ENCODE measurements around the gene LRRC7.

DNA sequence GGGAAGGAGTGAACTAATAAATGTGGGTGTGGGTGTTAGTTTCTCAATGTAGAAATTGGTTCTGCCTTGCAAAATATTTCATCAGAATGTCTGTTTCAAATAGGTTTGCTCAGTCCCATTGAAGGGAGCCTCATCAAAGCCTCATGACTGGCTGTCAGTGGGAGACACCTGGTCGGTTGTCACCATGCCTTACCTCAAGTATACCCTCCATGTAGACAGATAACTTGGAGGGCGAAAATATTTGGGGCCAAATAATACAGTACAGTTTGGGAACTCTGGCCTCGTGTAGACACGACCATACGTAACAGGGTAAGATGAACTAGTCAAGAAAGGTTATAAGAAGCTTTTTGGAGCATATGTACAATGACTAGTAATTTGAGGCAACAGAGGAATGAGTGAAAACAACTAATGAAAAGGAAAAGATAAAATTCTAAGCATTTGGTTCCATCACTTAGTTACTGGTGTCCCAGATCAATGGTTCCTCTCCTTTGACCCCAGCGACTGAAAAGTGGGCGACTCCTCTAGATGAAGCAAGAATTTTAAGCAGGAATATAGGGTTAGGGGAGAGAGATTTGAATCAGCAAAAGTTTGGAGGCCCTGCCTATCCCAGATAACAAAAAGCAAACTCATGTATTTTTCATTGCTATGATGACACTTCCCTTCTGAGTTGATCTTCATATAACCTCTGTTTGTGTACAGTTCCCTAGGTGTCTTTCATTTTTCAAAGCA, 473.8 kb downstream of the LRRC7 start:
- TF ChIP-seq, protein P1, sequence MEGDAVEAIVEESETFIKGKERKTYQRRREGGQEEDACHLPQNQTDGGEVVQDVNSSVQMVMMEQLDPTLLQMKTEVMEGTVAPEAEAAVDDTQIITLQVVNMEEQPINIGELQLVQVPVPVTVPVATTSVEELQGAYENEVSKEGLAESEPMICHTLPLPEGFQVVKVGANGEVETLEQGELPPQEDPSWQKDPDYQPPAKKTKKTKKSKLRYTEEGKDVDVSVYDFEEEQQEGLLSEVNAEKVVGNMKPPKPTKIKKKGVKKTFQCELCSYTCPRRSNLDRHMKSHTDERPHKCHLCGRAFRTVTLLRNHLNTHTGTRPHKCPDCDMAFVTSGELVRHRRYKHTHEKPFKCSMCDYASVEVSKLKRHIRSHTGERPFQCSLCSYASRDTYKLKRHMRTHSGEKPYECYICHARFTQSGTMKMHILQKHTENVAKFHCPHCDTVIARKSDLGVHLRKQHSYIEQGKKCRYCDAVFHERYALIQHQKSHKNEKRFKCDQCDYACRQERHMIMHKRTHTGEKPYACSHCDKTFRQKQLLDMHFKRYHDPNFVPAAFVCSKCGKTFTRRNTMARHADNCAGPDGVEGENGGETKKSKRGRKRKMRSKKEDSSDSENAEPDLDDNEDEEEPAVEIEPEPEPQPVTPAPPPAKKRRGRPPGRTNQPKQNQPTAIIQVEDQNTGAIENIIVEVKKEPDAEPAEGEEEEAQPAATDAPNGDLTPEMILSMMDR (IDR thresholded peaks at IDR 0.05; ENCODE audit: low read length): no peak
- no peak for TF ChIP-seq EZH2 (IDR thresholded peaks at IDR 0.05; ENCODE audit: borderline replicate concordance, low read length)
